Measurements from ENCODE around the gene NTPCR. TPM values are rescaled to one million over a fixed set of nuclear protein-coding genes. Genes with fewer than 3 reads are reported as not detected.

Gene NTPCR
- total and polyA plus RNA-seq, 10 donors, result 18.8 to 42.6 (median 29.8) TPM

GRCh38 chr1:232962761-232963745 is 12.6 kb downstream of the NTPCR start:
- intact Hi-C loops (cut with DNase I; ENCODE audit: low total_unique reads), result no loop called here
- WGBS, 5 donors, result 32 to 39% (median 38%) methylated on average over 10 of the region's 10 CpGs
- Histone ChIP-seq H3K4me3 (no peak overlapping the region), H3K4me1 (peaks cover 0 to 23% (median 9%) of the 10 kb centered on the region in 6 donors), H3K9me3 (peaks cover 0 to 11% (median 7%) of the 10 kb centered on the region in 8 donors), H3K27ac (peak overlapping the region in 5 of 8 donors; percentile 4 to 51 (median 17)), H3K36me3 (peaks cover 0 to 75% (median 13%) of the 10 kb centered on the region in 6 donors), H3K27me3 (replicated peaks in 1 of 7) (no peaks in the 10 kb centered on the region)
- no peak for DNase-seq
- no peak for TF ChIP-seq POLR2AphosphoS5 (IDR thresholded peaks at IDR 0.05)
- no peak for TF ChIP-seq POLR2A (IDR thresholded peaks at IDR 0.05)
- no peak for TF ChIP-seq CTCF (IDR thresholded peaks at IDR 0.05 in 8 of 11, conservative IDR thresholded peaks at IDR 0.05 in 3 of 11)

GRCh38 chr1:232964601-232965000 is 14.2 kb downstream of the NTPCR start:
- intact Hi-C loops (cut with DNase I; ENCODE audit: low total_unique reads), result no loop called here
- Histone ChIP-seq H3K27ac (no peak overlapping the region), H3K36me3 (peaks cover 0 to 75% (median 2%) of the 10 kb centered on the region in 6 donors), H3K4me1 (peaks cover 0 to 23% (median 9%) of the 10 kb centered on the region in 6 donors), H3K27me3 (replicated peaks in 1 of 7) (no peaks in the 10 kb centered on the region), H3K9me3 (no peaks in the 10 kb centered on the region), H3K4me3 (no peak overlapping the region)
- WGBS, 5 donors, result 91 to 98% (median 96%) methylated on average over 4 of the region's 4 CpGs
- DNase-seq, result no peak
- no peak for TF ChIP-seq POLR2A (IDR thresholded peaks at IDR 0.05)
- no peak for TF ChIP-seq POLR2AphosphoS5 (IDR thresholded peaks at IDR 0.05)
- no peak for TF ChIP-seq CTCF (IDR thresholded peaks at IDR 0.05 in 8 of 11, conservative IDR thresholded peaks at IDR 0.05 in 3 of 11)

- no peaks in the 10 kb centered on the region for H3K27me3 ChIP-seq (replicated peaks in 1 of 7)
- no peaks in the 10 kb centered on the region for H3K9me3 ChIP-seq
- peak overlapping the region in 1 of 8 donors; percentile 5 for H3K27ac ChIP-seq
- TF ChIP-seq POLR2AphosphoS5 (IDR thresholded peaks at IDR 0.05), result no peak
- no peak for TF ChIP-seq CTCF (IDR thresholded peaks at IDR 0.05 in 8 of 11, conservative IDR thresholded peaks at IDR 0.05 in 3 of 11)
- no peak for TF ChIP-seq POLR2A (IDR thresholded peaks at IDR 0.05)
- no peak overlapping the region for H3K4me3 ChIP-seq
- peaks cover 0 to 76% (median 9%) of the 10 kb centered on the region in 6 donors for H3K36me3 ChIP-seq
- peaks cover 0 to 23% (median 9%) of the 10 kb centered on the region in 6 donors for H3K4me1 ChIP-seq
- no peak for DNase-seq
- 70 to 85% (median 77%) methylated on average over 9 to 10 of the region's 10 CpGs for WGBS, 5 donors
- intact Hi-C loops (cut with DNase I; ENCODE audit: low total_unique reads), result no loop called here
Observed at GRCh38 chr1:232965124-232965911, 14.9 kb downstream of the NTPCR start.
